NCI-H2029 treated with DMSO at 0.1 percent for 48 hours (cell line): Measurements from ENCODE around the gene ETDB.
"Not testable (repeated sequence)": the region's sequence is repeated elsewhere in the genome, so short reads cannot be mapped to it uniquely, and the experiment has no call there.

Source experiments
- DNase-seq: peaks from one replicate; lab custom pipeline; 2025; lab: John Stamatoyannopoulos, UW

ETDB gene

DNA sequence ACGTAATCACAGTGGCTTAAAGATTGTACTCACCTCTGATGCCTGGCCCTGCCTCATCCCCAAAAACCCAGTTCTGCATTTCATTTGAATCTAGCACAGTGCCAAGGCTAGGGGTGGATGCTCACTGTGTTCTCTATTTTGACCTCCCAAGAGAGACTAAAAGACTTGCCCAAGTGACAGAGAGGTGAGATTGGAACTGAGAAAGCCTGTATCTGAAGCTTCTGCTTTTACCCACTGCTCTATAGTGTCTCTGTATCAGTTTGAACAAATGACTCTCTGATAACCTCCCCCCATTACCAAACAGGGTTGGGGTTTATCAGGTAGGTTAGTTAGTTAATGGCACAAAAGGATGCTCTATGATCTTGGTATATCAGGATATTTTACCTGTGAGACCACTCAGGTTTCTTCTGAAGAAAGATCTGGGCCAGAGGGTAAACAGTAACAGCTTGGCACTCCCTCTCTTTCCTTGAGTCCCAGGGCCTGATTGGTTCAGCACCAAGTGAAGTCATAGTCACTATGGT is at the start of gene ETDB:
ETDB (minus strand) TSS at position 471 of the 521 bp plus-strand sequence. CDS start 1,265 bp downstream, outside the sequence.
- not testable (repeated sequence) for DNase-seq

- DNase-seq = not testable (repeated sequence)
Observed at GRCh38 chrX:135169534-135169933, 49.2 kb upstream of the ETDB start.

GRCh38 chrX:135168486-135168885 is 48.2 kb upstream of the ETDB start:
- no peak for DNase-seq

- DNase-seq = not testable (repeated sequence)
Observed at GRCh38 chrX:135154688-135155087, 34.4 kb upstream of the ETDB start.

GRCh38 chrX:135126145-135126544 is 5.8 kb upstream of the ETDB start:
- not testable (repeated sequence) for DNase-seq

DNA sequence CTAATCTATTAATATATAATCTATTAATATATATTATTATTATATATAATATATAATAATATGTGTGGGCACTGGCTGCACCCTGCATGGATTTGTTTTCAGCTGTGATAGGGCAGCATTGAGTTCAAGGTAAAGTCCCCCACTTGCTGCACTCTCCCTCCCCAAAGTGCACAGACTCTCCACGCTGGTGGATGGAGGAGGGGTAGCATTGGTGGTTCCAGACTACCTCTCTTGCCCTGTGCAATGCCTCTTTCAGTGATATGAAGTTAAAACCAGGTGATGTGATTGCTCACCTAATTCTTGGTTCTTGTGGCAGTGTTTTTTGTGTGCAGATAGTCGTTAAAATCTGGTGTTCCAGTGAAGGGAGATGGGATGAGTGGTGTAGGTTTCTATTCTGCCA is 4.3 kb downstream of the ETDB start:
- not testable (repeated sequence) for DNase-seq

DNA sequence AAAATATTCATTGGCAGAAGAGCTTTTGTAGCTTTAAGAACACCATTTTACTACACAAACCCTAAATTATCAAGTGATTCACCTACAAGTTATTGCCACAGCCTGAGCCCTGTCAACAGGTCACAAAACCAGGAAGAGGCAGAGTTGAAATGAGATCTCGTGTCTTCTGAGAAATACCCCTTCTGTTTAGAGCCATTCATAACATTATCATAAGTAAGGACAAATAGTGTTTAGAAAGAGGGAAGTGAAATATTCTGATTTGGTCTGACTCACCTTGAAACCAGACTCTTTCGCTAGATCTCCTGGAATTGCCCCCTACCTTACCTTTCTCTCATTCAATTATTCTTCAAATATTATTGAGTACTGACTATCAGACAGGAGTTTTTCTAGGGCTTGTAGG is 5.9 kb downstream of the ETDB start:
- DNase-seq = no peak

- no peak for DNase-seq
Observed at GRCh38 chrX:135112743-135113142, 7.6 kb downstream of the ETDB start.

DNA sequence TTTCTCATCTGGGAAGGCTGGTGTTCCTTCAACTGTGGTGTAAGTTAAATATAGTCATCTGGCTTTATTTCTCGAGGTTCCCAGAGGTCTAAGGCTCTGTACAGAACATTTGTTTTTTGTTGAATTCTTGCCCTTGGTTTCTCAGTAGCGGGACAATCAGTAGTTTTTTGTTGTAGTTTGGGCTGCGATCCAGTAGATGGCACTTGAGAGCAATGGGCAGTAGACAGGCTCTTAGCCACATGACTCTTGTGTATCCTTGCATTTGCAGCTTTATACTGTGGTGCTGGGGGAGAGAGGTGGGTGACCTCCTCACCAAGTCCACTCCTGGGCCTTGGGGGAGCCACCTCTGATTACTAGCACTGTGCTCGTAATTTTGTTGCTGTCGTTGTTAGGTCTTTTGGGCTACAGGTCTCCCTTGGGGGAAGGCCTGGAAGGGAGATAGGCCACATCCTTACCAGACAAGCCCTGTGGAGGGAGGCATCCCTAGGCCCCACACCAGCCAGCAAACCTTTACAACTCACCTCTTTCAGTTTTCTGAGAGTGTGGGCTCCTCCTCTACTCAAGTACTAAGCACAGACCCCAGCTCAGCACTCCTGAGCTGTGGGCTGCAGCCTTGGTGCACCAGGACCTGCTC is 8.1 kb downstream of the ETDB start:
- DNase-seq = peak; percentile 5

DNA sequence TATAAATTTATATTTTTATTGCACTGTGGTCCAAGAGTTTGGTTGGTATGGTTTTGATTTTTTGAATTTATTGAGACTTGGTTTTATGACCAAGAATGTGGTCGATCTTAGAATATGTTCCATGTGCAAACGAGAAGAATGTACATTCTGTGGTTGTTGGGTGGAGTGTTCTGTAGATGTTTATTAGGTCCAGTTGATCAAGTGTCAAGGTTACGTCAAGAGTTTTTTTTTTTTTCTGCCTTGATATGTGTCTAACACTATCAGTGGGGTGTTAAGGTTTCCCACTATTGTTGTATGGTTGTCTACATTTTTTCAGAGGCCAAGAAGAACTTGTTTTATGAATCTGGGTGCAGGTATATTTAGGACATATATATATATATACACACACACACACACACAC is 10.8 kb downstream of the ETDB start:
- no peak for DNase-seq

GRCh38 chrX:135099493-135099783 is 20.9 kb downstream of the ETDB start:
- no peak for DNase-seq

DNA sequence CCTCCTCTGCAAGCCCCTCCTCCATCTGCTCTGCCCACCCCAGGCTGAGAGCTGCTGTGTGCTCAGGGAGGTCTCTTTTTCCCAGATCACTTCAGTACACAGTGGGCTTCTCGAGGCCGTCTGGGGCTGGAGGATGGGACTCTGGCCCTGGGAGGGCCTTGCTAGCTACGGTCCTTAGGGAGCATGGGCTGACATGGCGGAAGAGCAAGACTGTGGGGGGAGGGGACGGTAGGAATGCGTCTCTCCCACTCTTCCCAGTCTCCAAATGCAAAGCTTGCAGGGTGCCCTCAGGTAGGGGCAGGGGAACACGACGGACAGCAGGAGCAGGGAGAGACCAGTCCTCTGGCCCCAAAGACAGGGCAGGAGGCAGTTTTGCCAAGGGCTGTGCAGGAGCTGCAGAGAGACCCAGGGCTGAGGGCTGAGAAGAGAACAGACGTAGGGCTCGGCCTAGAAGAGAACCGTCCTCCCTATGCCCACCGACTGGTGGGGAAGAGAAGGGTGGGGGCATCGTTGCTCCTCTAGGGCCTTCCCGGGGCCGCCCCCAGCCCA is 23.1 kb downstream of the ETDB start:
- DNase-seq = not testable (repeated sequence)

GRCh38 chrX:135095715-135096114 is 24.6 kb downstream of the ETDB start:
- no peak for DNase-seq

DNA sequence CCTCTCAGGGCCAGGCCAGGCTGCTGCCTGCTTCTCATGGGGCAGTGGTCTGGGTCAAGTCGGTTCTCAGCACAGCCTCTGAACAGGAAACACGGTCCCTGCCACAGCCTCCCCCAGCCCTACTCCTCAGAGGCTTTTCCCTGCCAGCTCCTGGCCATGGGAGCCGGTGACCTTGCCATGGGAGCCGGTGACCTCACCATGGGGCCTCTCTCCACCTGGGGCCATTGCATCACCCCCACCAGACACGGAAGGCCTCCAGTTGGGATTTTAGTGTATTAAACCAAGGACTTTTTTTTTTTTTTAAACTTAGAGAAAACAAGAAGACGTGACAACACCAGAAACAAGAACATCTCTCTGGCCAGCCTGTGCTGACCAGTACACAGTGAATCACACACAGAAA is 25.6 kb downstream of the ETDB start:
- DNase-seq = no peak

DNA sequence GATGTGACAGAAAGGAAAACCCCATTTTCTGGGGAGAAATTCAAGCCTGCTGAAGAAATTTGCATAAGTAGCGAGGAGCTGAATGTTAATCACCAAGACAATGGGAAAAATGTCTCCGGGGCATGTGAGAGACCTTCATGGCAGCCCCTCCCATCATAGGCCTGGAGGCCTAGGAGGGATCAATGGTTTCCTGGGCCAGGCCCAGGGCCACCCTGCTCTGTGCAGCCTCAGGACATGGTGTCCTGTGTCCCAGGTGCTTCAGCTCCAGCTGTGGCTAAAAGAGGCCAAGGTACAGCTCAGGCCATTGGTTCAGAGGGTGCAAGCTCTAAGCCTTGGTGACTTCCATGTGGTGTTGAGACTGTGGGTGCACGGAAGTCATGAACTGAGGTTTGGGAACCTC is 31.2 kb downstream of the ETDB start:
- DNase-seq = no peak

- DNase-seq = no peak
Observed at GRCh38 chrX:135087867-135088266, 32.5 kb downstream of the ETDB start.

DNA sequence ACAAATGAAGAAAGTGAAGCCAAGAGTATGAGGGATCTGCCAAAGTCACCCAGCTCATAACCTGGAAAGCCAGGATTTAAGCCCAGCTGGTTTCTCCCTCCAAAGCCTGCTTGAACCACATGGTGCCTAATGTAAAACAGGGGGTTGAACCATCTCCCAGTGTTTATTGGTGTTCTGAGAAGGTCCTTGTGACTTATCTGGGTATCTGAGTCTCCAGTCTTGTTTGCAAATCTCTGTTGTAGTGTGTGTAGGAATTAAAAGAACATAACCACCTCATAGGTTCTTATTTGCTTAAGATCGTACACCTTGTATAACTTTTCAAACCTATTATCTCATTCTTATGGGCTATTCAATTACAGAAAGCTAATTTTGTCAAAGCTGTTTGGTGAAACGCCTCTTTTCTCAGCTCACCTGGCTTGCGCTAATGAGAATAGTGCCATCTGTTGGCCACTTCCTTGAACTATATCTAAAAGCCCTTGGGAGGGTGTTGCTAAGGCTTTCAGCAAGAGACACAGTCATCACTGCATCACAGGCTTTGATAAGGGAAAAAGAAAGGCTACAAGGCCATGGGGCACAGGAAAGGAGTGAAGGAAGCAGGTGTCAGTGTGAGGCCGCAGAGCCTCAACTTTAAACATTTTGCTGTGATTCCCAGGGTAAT is 34.0 kb downstream of the ETDB start:
- peak; percentile 7 for DNase-seq

GRCh38 chrX:135081693-135082404 is 38.5 kb downstream of the ETDB start:
- no peak for DNase-seq
